Measurements from ENCODE around the gene ZNF853.

- no peak for TF ChIP-seq CTCF (IDR thresholded peaks at IDR 0.05)
- TF ChIP-seq EZH2 (IDR thresholded peaks at IDR 0.05; ENCODE audit: borderline replicate concordance, insufficient read depth, low read depth, low read length, poor library complexity, severe bottlenecking) = no peak
These were observed 21.5 kb downstream of the ZNF853 start, which contains the start of gene ZNF316 for GRCh38 chr7:6636741-6637543.

Measured in B cell (primary cell).